Body of pancreas (tissue), 4 donors: Measurements from ENCODE around the gene ANKRD44. TPM values are rescaled to one million over a fixed set of nuclear protein-coding genes. Genes with fewer than 3 reads are reported as not detected.

ENCODE experiments used
- ATAC-seq: fragments of 150-250 bp; one replicate; pipeline ENCODE4 v1.9.1; 2016
- DNase-seq, 4 donors: peaks; one replicate each; pipeline ENCODE4 v3.0.0-alpha.2; 2019
- H3K27ac ChIP-seq, 4 donors: fragments of 200-600 bp; sonication (generic); 1 replicate in 3 of 4; 2 replicates in 1 of 4; pipeline versions ENCODE4 v1.5.1 to v1.6.1; 2016 to 2019; ENCODE audit warnings: mild to moderate bottlenecking in 1 of 4, mixed read lengths in 1 of 4, moderate library complexity in 1 of 4
- H3K27me3 ChIP-seq, 2 donors: fragments of 200-600 bp; sonication (generic); one replicate each; pipeline ENCODE4 v1.6.0; 2016; ENCODE audit warnings: mild to moderate bottlenecking in 1 of 2
- H3K36me3 ChIP-seq, 2 donors: fragments of 200-600 bp; sonication (generic); replicated peaks in 1 of 2; 2 replicates each; pipeline ENCODE4 v1.5.1; 2016; ENCODE audit warnings: low read depth in 2 of 2; ENCODE audit not compliant: insufficient read depth in 1 of 2
- H3K4me1 ChIP-seq: fragments of 200-600 bp; sonication (generic); one replicate; pipeline ENCODE4 v1.6.0; 2016
- H3K4me3 ChIP-seq, 2 donors: fragments of 200-600 bp; sonication (generic); 1 replicate in 1 of 2; 2 replicates in 1 of 2; pipeline ENCODE4 v1.5.1; 2016 to 2019
- H3K9me3 ChIP-seq, 3 donors: fragments of 200-600 bp; sonication (generic); 1 replicate in 2 of 3; 2 replicates in 1 of 3; pipeline ENCODE4 v1.5.1; 2016
- POLR2A ChIP-seq, 3 donors: fragments of 450-650 bp; IDR thresholded peaks; one replicate each; pipeline ENCODE4 v1.6.1; 2016; ENCODE audit warnings: antibody characterized with exemption in 3 of 3, mild to moderate bottlenecking in 2 of 3
- WGBS, 2 donors: methylation state at CpG; one replicate each; pipeline ENCODE4 v1.1.5; 2017; 5-methylcytosine and 5-hydroxymethylcytosine counted together
- intact Hi-C: fragments of 100-400 bp; cut with DNase I; formaldehyde crosslinking; loops from one replicate; pipeline ENCODE4 v1.15.1; 2023
- total RNA-seq, 2 donors: library from RNA; depleted of rRNA; stranded (reverse); fragments of >200 nt; gene quantifications; one replicate each; pipeline ENCODE4 v1.1.0, GENCODE V29; 2016
- TF ChIP-seq, protein P1 (sequence below), 7 experiments: fragments of 450-650 bp in 4 of 7; fragments of 200-600 bp in 3 of 7; sonication (generic) in 3 of 7; IDR thresholded peaks; one replicate each; pipeline ENCODE4 v1.5.1; 2016 to 2019; ENCODE audit warnings: antibody characterized with exemption in 7 of 7

The ANKRD44 gene
- total RNA-seq, 2 donors from 2014 or later: 12.2 TPM

DNA sequence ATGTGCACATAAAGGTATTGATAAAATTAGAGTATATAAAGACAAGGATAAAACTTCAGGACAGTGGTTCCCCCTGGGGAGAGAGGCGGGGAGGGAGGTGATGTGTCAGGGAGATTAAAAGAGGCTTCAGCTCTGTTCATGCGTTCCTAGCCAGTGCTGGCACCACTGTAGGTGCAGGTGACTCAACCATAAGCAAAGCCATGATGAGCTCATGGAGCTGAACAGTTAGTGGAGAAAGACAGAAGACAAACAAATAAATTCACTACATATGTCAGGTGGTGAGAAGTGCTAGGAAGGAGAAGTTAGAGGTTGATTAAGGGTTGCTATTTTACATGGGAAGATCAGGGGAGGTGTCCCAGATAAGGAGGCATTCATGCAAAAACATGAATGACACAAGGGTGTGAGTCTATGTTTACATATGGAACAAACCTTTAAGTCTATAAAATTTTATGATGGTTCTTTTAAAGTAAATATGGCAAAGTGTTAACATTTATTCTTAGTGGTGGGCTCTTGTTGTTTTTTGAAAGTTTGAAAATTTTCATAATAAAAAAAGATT is 136.0 kb downstream of the ANKRD44 start:
- 50 to 58% methylated on average over 2 of the region's 2 CpGs for WGBS, 2 donors
- Histone ChIP-seq H3K27ac (no peak overlapping the region), H3K9me3 (no peaks in the 10 kb centered on the region), H3K4me1 (no peaks in the 10 kb centered on the region), H3K36me3 (no peaks in the 10 kb centered on the region), H3K27me3 (no peaks in the 10 kb centered on the region), H3K4me3 (no peak overlapping the region)
- peak in 1 of 4 donors; percentile 33 for DNase-seq
- TF ChIP-seq POLR2A (IDR thresholded peaks at IDR 0.05): no peak
- TF ChIP-seq, protein P1, sequence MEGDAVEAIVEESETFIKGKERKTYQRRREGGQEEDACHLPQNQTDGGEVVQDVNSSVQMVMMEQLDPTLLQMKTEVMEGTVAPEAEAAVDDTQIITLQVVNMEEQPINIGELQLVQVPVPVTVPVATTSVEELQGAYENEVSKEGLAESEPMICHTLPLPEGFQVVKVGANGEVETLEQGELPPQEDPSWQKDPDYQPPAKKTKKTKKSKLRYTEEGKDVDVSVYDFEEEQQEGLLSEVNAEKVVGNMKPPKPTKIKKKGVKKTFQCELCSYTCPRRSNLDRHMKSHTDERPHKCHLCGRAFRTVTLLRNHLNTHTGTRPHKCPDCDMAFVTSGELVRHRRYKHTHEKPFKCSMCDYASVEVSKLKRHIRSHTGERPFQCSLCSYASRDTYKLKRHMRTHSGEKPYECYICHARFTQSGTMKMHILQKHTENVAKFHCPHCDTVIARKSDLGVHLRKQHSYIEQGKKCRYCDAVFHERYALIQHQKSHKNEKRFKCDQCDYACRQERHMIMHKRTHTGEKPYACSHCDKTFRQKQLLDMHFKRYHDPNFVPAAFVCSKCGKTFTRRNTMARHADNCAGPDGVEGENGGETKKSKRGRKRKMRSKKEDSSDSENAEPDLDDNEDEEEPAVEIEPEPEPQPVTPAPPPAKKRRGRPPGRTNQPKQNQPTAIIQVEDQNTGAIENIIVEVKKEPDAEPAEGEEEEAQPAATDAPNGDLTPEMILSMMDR (IDR thresholded peaks at IDR 0.05): no peak
- intact Hi-C loops: no loop called here
- no peak for ATAC-seq

DNA sequence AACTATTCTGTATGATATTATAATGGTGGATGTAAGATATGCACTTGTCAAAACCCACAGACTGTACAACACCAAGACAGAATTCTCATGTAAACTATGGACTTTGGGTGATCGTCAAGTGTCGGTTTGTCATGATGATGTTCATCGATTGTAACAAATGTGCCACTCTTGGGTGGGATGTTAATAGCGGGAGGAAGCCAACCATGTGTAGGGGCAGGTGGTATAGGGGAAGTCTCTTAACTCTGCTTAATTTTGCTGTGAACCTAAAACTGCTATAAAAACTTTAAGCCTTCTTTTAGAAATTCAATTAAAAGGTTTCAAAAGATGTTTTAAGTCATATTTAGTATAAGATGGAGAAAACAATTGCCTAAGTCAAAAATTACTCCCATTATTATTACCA is 139.0 kb downstream of the ANKRD44 start:
- H3K27me3 ChIP-seq: no peaks in the 10 kb centered on the region
- TF ChIP-seq POLR2A (IDR thresholded peaks at IDR 0.05): no peak
- TF ChIP-seq, protein P1 (IDR thresholded peaks at IDR 0.05): no peak
- no peaks in the 10 kb centered on the region for H3K9me3 ChIP-seq
- 94 to 96% methylated on average over 4 of the region's 4 CpGs for WGBS, 2 donors
- H3K4me1 ChIP-seq: no peaks in the 10 kb centered on the region
- DNase-seq (no peak), ATAC-seq (no peak)
- no peaks in the 10 kb centered on the region for H3K36me3 ChIP-seq
- no peak overlapping the region for H3K4me3 ChIP-seq
- no peak overlapping the region for H3K27ac ChIP-seq
- intact Hi-C loops: no loop called here

DNA sequence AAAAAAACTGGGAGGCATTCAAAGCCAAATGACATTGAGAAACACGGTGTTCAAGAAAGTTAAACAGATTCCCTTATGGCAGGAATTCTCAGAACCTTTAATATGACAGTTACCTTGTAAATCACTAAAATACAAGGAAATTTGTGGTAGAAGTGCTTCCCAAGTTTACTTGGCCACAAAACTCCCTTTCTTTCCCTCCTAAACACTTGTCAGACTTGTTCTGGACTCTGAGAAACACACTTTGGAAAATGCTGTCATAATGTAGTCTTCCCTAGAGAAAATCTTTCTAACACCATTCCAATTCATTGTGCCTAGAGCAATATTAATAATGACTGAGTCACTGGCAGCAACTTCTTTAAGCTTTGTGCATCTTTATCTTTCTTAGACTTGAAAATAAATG is 140.4 kb downstream of the ANKRD44 start:
- intact Hi-C loops: no loop called here
- H3K4me3 ChIP-seq: no peak overlapping the region
- no peaks in the 10 kb centered on the region for H3K4me1 ChIP-seq
- H3K36me3 ChIP-seq: no peaks in the 10 kb centered on the region
- ATAC-seq (no peak), DNase-seq (no peak)
- no peaks in the 10 kb centered on the region for H3K9me3 ChIP-seq
- 27 to 28% methylated on average over 1 of the region's 1 CpG for WGBS, 2 donors
- no peak overlapping the region for H3K27ac ChIP-seq
- H3K27me3 ChIP-seq: no peaks in the 10 kb centered on the region
- no peak for TF ChIP-seq POLR2A (IDR thresholded peaks at IDR 0.05)
- TF ChIP-seq, protein P1 (IDR thresholded peaks at IDR 0.05): no peak

DNA sequence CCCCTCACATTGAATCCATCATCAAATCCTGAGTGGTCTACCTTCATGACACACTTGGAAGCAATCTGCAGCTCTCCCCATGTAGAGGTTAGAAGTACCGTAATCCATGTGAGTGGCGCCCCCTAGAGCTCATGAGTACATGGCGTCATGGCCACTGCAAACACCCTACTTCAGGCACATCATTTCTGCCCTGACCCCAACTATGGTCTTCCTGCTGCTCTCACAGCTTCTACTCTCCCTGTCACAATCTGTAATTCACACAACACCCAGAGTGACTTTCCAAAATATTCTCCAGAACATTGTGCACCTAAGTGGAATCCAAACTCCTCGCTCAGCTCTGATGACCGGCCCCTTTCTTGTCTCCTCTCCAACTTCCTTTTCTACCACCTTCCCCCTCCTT is 141.9 kb downstream of the ANKRD44 start:
- H3K27me3 ChIP-seq: no peaks in the 10 kb centered on the region
- peak; percentile 30 to 78 (median 68) for DNase-seq
- no peak for TF ChIP-seq POLR2A (IDR thresholded peaks at IDR 0.05)
- TF ChIP-seq, protein P1 (IDR thresholded peaks at IDR 0.05): peak in 6 of 7 experiments; percentile 25 to 60 (median 49)
- WGBS, 2 donors: 39 to 45% methylated on average over 5 of the region's 5 CpGs
- no peaks in the 10 kb centered on the region for H3K36me3 ChIP-seq
- H3K4me3 ChIP-seq: no peak overlapping the region
- peak; percentile 40 for ATAC-seq
- no peaks in the 10 kb centered on the region for H3K4me1 ChIP-seq
- H3K27ac ChIP-seq: no peak overlapping the region
- H3K9me3 ChIP-seq: no peaks in the 10 kb centered on the region
- intact Hi-C loops: no loop called here

DNA sequence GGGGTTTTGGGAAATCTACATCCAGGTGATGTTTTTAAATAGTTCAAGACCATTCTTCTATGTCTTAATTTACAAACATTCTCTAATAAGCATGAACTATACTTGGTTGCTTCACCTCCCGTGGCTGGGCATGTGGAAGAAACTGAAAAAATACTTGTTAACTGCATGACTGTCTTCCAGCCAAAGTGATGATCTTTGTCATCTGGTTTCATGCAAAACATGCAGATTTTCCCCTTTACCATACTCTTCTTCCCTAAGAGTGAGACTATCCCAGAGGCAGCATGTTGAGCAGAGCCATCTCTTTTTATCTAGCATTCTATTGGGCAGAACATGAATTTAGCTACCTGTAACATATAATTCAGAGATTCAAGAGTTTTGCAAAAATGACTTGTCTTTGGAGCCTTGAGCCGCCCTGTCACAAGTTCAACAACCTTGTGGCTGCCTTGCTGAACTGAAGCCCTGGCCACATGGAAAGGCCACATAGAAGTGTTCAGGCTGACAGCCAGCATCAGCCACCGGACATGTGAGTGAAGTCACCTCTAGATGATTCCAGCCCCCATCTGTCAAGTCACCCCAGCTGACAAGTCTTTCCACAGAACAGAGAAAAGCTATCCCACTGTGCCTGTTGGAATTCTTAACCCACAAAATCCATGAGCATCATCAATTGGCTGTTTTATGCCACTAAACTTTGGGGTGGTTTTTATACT is 142.8 kb downstream of the ANKRD44 start:
- no peaks in the 10 kb centered on the region for H3K4me1 ChIP-seq
- H3K4me3 ChIP-seq: no peak overlapping the region
- no peak for ATAC-seq
- intact Hi-C loops: no loop called here
- no peaks in the 10 kb centered on the region for H3K9me3 ChIP-seq
- no peak overlapping the region for H3K27ac ChIP-seq
- 85 to 88% methylated on average over 3 of the region's 3 CpGs for WGBS, 2 donors
- H3K36me3 ChIP-seq: no peaks in the 10 kb centered on the region
- TF ChIP-seq, protein P1 (IDR thresholded peaks at IDR 0.05): no peak
- no peak for TF ChIP-seq POLR2A (IDR thresholded peaks at IDR 0.05)
- H3K27me3 ChIP-seq: no peaks in the 10 kb centered on the region
- no peak for DNase-seq
